Measurements from ENCODE around the gene RAPGEF4. TPM values are rescaled to one million over a fixed set of nuclear protein-coding genes. Genes with fewer than 3 reads are reported as not detected.

The RAPGEF4 gene
- total RNA-seq, 1 donor from 2014 or later: 14.2 TPM

DNA sequence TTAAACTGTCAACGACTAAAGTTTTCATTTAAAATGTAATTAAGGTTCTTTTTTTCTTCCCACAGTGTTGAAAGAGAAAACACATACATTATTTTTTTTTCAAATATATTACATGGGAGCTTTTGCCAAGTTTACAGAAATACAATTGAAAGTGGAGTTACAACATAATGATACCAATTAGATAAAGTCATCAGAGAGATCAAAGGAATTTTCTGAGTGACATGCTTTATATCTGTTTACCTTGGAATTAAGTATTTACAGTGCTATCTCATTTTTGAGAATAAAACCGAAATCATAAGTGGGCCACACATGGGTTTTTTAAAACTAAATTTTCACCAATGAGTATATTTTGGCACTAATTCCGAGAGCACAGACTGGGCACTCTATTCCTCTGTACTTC is 165.2 kb downstream of the RAPGEF4 start:
- DNase-seq (ENCODE audit: low read depth in 2 of 2): no peak

DNA sequence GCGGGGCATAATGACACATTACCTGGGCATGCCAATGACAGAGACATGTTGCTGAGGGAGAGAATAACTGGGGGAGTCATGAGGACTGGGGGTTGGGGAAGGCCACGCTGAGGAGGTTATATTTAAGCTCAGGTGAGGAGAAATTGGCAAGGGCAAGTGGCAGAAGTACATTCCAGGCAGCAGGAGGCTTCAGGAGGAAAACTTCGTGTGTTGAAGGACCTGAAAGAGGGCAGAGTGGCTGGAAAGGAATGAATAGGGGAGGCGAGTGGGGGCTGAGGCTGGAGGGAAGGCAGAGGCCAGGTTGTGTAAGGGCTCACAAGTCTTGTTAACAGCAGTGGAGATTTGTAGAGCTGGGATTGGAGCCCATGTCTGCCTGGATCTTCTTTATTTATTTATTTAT is 166.3 kb downstream of the RAPGEF4 start:
- no peak for DNase-seq (ENCODE audit: low read depth in 2 of 2)

DNA sequence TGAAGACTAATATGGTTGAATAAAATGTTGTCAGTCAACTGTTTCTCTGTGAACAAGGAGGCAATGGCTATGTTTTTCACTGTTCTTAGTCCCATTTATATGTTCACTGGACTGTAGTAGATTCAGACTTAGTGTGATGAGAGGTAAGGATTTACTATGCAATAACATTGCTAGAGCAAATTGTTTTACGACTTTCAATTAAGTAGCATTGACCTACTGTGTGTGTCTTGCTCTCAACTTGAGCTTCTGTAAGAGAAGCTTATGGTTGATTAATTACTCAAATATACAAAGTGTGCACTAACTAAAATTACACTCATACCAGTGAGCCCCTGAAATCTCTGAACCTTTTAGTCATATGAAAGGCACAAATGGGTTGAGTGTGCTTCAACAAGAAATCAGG is 168.6 kb downstream of the RAPGEF4 start:
- DNase-seq (ENCODE audit: low read depth in 2 of 2): no peak

DNA sequence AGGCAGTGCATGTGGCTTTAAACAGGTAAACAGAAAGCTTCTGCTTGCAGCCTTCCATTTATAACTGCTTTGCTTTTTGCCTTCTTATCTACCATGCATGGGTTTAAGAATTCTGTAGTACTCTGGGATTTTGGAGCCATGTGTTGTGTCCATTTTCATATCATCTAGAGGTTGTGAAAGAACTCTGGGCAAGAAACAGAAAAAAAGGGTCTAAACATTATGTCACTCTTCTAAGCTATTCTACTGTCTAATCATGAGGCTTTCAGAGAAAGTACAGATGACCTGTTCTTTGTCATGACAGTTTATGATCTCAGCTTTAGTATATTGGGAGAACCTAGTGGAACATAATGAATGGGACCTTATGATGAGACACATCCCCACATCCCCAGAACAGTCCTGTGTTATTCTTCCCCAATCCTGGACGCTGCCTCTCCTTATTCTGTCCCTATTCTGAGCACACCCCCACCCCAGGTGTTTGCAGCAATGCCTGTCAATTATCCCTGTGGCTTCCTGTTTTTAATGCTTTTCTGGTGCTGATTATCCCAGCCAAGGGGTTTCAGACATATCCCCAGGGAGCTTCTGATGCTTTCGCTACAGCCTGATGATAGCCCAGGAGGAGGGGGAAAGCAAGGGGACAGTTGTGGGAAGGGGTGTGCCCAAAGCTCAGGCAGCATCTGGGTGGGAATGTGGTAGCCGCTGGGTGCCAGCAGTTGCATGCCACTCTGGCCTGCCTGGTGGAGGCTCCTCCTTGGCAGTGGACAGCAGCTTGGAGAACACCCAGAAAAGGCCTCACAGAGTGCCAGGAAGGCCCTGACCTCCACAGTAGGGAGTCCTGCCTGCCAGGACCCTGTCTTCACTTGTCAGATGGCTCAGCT is 170.5 kb downstream of the RAPGEF4 start:
- no peak for DNase-seq (ENCODE audit: low read depth in 2 of 2)

DNA sequence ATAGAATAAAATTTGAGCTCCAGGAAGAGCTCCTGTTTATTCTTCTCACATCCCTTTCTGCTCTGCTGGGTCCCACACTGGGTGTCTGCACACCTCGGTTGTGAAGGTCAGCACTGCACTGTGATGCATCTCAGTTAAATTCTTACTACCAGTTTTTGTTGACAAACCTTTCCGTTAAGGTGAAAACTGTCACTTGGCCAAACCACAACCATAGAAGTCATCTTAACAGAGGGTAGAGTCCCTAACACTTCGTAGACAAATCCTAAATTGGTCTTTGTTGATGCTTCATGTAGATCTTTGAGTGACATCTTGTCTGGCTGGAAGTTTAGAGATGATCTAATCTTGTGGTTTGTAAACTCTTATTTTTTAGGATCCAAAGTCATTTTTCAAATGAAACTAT is 172.6 kb downstream of the RAPGEF4 start:
- DNase-seq (ENCODE audit: low read depth in 2 of 2): no peak

DNA sequence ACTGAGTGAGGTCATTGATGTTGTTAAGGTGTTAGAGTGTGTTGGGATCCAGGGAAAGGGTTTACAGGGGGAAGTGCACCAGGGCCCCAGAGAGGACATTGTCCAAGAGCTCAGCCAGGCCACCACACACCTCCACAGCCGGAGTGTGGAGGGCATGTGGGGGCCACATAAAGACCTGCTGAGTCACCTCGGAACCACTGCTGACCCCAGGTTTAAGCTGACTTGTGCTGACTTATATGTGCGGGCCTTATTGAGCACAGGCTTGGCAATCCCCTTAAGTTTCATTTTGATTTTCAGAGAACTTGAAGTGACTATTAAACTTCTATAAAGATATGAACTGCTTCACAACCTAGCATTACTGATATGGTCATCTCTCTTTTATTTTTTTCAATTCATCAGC is 173.8 kb downstream of the RAPGEF4 start:
- DNase-seq (ENCODE audit: low read depth in 2 of 2): no peak

DNA sequence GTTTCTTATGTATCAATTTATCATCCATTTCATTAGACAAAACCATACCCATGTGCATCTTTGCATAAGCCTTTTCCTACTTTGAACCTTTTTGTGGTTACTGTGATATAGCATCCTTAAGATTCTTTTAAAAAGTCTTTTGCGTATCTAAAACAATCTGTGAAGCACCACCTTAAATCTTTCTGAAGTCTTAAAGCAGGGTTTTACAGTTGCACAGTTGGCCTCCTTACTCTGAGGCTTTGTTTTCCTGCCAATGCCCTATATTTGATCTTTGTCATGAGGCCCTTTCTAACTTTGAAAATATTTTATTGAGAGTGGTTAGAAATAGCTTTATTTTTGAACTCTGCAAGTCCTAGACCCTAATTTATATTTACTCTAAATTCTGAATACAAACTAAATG is 176.6 kb downstream of the RAPGEF4 start:
- DNase-seq (ENCODE audit: low read depth in 2 of 2): no peak

DNA sequence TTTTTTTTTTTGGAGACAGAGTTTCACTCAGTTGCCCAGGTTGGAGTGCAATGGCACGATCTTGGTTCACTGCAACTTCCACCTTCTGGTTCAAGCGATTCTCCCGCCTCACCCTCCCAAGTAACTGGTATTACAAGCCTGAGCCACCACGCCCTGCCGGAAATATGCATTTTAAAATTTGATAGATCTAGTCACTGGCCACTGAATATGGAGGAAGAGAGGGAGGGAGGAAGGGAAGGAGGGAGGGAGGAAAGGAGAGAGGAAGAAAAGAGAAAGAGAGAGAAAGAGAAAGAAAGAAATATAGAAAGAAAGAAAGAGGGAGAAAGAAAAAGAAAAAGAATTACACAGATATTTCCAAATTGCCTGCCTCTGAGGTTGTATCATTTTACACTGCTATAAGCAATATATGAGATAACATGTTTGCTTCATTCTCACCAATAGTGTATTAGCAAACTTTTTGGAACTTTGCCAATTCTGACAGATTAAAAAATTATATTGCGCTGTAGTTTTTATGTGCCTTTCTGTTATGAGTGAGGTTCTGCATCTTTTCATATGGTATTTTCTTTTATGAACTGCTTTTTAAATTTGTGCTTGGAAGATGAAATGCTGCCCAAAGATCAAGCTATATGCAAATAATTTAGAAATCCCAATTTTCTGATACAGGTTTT is 178.8 kb downstream of the RAPGEF4 start:
- no peak for DNase-seq (ENCODE audit: low read depth in 2 of 2)

DNA sequence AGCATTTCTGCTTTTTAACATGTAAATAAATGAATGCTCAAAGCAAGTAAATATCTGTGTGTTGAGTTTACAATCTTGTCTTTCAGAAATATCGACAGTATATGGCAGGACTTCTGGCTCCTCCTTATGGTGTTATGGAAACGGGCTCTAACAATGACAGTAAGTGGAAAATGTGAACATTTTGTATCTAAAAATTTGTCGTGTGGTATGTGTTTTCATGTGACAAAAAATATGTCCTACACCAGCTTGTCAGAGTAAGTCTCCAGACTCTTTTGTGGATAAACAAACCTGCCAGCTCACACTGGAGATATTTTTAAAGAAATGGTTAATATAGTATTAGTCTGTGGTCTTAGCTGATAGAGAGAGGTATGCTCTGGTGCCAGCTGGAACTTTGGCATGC is 182.1 kb downstream of the RAPGEF4 start:
- DNase-seq (ENCODE audit: low read depth in 2 of 2): no peak

DNA sequence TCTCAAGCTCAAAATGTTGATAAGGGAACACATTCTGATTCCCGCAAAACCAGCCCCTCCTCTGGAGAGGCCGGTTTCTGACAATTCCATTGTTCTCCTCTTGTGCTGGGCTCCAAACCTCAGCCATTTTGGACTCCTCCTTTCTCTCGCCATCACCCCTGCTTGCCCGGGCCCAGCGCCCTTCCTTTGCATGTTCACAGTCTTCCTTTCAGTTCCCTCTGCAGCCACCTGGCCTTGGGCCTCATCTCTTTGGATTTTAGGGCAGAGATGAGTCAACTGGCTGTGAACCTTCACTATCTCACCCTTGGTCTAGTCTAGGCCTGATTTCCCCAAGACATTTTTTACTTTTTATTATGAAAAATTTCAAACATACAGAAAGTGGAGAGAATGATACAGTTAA is 184.1 kb downstream of the RAPGEF4 start:
- no peak for DNase-seq (ENCODE audit: low read depth in 2 of 2)

DNA sequence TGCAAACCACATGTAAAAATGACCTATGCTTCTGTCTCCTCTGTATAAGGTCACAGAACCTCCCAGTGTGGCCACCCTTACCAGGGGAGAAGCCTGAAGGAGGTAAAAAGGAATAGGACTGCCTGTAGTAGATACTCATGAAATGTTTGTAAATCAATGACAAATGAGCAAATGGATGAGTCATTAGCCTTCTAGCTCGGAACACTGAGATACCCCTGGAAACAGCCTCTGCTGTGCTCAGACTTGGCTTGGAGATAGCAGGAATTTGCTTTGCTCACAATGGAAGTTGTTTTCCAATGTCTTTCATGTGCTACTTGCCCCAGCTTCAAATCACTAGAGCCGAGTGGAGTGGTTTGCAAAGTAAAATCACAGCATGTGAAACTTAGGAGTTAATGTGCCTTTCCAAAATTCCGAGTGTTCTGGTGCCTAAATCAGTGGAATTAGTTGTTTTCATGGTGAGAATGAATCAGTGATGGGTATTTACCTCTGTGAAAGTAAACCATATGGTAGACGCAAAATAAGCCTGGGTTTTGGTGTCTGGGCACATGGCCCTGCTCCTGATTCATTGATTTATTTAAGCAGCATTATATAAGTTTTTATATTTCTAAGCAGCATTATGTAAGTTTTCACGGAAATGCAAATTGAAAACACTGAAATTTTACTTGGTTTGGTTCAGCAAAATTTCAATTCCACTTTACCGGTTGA is 186.0 kb downstream of the RAPGEF4 start:
- peak in 1 of 2 donors; percentile 60 for DNase-seq (ENCODE audit: low read depth in 2 of 2)

DNA sequence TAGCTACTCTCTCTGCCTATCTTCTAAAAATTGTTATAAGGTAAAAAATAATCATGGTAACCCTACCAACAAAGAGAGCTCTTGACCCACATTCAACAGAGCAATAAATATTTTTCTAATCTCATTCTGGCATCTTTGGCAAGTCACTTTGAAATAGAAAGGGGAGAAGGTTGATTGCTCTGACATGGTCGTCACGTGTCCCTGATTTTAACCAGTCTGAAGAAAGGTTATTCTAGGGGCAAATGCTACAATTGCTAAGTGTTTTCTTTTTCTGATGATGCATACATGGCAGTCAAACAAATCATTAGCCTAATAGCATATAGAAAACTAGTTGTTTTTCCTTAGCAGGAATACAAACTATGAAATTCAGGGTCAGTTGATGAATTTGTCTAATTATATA is 186.7 kb downstream of the RAPGEF4 start:
- DNase-seq (ENCODE audit: low read depth in 2 of 2): no peak

DNA sequence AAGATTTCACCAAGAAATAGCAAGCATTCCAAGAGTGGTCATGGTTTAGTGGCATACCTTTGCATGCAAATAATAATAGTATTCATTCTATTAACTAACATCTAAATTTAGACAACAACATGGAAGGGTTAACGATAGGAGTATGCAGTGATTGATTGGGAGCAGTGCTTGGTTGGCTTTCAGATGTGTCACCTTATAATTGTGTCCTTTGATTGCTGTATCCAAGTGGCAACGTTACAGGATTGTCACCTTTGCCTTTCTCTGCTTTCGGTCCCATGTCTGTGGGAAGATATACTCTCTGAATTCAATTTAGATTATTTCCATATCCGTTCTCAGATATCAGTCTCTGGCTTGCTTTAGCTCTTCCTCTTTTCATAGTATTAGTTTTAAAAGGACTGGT is 187.2 kb downstream of the RAPGEF4 start:
- DNase-seq (ENCODE audit: low read depth in 2 of 2): no peak

DNA sequence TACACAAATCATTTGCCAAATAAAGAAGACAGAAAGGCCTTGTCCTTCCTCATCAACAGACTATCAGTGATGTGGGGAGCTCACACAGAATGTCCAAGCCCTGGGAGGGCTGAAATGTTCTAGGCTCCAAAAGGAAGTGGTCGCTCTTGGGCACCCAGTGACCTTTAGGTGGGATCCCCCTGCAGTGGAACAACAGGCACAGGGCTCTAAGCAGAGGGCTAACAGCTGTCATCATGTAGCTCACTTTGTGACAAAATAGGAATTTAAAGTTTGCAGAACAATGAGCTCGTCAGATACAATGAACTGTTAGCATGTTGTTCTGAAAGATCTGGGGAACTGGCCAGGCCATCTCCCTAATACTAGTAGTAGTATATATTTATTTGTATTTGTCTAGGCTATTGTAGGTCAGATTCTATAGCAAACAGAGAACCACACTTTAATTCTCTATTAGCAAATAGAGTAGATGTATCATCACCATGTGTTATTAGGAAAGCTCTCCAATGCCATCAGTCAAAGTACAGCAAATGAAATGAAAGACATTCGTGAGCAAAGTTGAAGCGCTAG is 188.5 kb downstream of the RAPGEF4 start:
- no peak for DNase-seq (ENCODE audit: low read depth in 2 of 2)

DNA sequence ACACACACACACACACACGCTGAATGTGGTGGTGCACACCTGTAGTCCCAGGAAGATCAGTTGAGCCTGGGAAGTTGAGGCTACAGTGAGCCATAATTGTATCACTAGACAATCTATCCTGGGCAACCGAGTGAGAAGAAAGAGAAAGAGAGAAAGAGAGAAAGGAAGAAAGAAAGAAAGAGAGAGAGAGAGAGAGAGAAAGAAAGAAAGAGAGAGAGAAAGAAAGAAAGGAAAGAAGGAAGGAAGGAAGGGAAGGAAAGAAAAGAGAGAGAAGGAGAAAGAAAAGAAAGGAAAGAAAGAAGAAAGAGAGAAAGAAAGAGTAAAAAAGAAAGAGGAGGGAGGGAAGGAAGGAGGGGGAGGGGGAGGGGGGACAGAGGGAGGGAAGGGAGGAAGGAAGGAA is 190.0 kb downstream of the RAPGEF4 start:
- no peak for DNase-seq (ENCODE audit: low read depth in 2 of 2)

DNA sequence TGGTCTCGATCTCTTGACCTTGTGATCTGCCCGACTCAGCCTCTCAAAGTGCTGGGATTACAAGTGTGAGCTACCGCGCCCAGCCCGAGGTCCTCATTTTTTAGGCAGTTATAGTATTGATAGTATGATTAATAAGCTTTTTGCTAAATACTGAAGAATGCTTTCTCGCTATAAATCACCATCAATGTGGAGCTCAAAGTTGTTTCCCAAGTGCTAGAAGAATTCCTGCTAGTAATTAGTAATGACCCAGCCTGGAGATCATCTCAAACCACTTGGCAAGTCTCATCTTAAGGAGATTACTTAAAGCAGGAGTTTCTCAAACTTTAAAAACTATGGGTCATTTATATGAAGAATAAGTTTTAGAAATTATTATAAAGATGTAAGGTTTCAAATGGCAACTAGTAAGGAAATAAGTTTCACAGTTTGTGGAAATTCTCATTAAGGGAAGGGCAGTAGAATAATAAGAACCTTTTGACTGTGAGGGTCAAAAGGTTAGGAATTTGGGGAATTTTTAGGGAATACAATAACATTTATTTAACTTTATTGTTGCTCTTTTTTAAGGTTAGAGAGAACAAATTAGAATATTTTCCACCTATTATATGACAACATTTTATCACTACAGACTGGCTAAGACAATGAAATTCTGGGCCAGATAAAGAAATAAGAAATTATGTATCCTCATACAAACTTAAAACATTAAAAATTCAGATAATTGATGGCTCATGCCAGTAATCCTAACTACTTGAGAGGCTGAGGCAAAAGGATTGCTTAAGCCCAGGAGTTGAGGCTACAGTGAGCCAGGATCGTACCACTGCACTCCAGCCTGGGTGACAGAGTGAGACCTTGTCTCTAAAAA is 191.4 kb downstream of the RAPGEF4 start:
- peak in 1 of 2 donors; percentile 40 for DNase-seq (ENCODE audit: low read depth in 2 of 2)

DNA sequence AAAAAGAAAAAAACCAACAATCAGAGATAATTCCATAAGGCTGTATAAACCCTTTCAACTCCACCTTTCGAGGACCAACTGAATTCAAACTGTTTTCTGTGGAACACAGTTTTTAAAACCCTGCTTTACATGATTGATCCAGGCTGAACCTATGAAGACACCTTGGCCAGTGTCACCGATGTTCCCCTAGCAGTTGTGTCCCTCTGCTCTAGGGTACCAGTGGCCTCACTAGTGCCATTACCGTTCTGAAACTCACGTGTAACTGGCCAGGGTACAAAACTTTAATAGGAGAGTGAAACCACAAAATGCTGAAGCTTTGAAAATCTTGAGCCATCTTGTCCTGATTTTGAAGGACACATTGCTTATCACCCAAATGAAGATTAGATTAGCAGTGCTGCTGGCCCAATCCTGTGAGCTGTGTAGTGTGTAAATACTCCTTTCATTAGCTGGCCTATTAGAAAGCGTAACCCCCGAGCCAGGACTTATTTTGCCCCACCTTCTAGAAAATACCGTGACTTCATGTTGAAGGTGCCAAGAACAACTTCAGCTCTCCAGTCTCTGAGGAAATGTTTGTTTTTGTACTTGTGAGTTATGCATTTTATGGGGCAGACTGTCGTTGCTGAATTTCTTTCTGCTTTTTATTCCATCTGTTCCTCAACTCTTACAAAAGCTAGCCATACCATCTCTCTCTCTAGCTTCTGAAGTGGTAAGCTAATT is 192.2 kb downstream of the RAPGEF4 start:
- DNase-seq (ENCODE audit: low read depth in 2 of 2): peak; percentile 69 to 97

DNA sequence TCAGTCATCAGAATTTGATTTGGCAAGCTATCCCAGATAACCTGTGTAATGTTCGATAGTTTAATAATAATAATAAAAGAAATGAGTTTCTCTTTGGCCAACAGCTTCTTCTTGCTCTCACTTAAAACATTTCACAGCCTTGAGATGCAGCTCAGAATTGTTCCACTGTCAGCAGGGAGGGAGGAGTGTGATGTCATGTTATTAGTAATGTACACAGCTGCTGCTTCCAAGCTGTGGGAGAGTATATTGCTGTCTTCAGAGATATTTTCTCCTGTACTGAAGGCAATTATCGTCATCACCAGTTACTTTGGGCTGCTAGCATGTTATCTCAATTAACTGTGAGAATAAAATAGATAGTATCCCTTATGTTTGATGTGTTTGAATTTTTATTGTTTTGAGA is 193.1 kb downstream of the RAPGEF4 start:
- peak in 1 of 2 donors; percentile 89 for DNase-seq (ENCODE audit: low read depth in 2 of 2)

DNA sequence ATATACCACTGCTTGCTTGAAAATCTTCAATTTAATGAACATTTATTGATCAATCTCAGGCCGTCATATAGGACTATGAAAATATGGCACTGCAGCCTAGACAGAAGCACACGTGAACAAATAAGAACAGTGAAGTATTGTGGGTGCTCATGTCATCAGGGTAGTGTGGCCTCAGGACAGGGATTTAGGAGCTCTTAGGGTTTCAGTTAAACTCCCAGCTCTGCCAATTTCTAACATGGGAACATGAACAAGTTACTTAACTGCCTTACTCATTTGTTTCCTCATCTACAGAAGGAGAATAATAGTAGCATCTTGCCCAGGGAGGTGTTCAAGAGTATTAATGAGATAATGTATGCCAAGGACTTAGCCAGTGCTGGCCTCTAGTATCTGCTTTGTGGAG is 194.0 kb downstream of the RAPGEF4 start:
- DNase-seq (ENCODE audit: low read depth in 2 of 2): no peak

DNA sequence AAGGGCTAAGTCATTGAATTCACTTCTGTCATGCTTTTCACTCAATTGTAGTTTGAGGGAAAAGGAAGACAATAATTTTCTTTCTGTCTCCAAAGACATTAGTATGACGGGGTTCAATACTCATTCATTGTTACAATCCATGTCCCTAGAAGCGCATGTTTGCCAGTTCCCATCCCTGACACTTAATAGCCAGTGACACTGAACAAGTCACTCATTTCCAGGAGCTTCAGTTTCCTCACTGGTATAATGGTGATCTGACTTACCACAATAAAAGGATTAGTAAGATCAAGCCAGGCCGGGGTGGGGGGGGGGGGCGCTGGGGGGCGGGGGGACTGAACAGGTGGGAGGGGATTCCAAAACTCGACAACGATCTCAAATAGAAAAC is 195.2 kb downstream of the RAPGEF4 start:
- no peak for DNase-seq (ENCODE audit: low read depth in 2 of 2)
